ENCODE measurements around the gene TMEM131L. TPM values are rescaled to one million over a fixed set of nuclear protein-coding genes. Genes with fewer than 3 reads are reported as not detected.

Gene TMEM131L
- total and polyA plus RNA-seq, 2 donors (not counting 3 experiments of a cell fraction or from before 2014, with no cell fraction given): 7.7 to 21.2 TPM

DNA sequence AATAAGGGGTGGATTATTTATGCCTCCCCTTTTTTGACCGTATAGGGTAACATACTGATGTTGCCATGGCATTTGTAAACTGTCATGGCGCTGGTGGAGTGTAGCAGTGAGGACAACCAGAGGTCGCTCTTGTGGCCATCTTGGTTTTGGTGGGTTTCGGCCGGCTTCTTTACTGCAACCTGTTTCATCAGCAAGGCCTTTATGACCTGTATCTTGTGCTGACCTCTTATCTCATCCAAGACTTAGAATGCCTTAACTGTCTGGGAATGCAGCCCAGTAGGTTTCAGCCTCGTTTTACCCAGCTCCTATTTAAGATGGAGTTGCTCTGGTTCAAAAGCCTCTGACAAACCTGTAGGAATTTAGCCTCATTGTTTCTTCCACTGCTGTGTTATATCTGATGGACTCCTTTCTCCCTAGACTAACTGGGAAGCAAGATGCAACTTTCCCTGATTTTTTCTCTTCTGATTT lies 71.4 kb downstream of the TMEM131L start:
- Histone ChIP-seq H3K9ac (replicated peaks; ENCODE audit: extremely low read depth, insufficient read depth, low read length) (no peak overlapping the region), H3K9me3 (replicated peaks; ENCODE audit: control insufficient read depth, insufficient read depth, low read length) (no peaks in the 10 kb centered on the region), H4K20me1 (replicated peaks; ENCODE audit: control insufficient read depth, extremely low read depth, insufficient read depth, low read length) (peaks cover 2% of the 10 kb centered on the region), H2AFZ (ENCODE audit: low read depth, low read length) (no peak overlapping the region), H3K36me3 (ENCODE audit: control insufficient read depth in 2 of 2, extremely low read depth in 1 of 2, insufficient read depth in 2 of 2, low read length in 2 of 2) (no peaks in the 10 kb centered on the region), H3K79me2 (ENCODE audit: control insufficient read depth, insufficient read depth, low read length) (no peaks in the 10 kb centered on the region), H3K27ac (ENCODE audit: insufficient read depth, low read depth, low read length) (no peak overlapping the region), H3K9me1 (replicated peaks; ENCODE audit: control insufficient read depth, extremely low read depth, insufficient read depth, low read length) (no peaks in the 10 kb centered on the region), H3K4me2 (ENCODE audit: insufficient read depth, low read length) (no peak overlapping the region), H3K4me3 (replicated peaks in 1 of 3; ENCODE audit: insufficient read depth in 1 of 3, low read depth in 1 of 3, low read length in 3 of 3) (no peak overlapping the region), H3K4me1 (ENCODE audit: control insufficient read depth, extremely low read depth, insufficient read depth, low read length) (no peaks in the 10 kb centered on the region), H3K27me3 (ENCODE audit: control insufficient read depth in 2 of 2, insufficient read depth in 2 of 2, low read length in 2 of 2) (no peaks in the 10 kb centered on the region)
- FAIRE-seq: no peak
- TF ChIP-seq JUN (IDR thresholded peaks at IDR 0.05; ENCODE audit: borderline replicate concordance, insufficient read depth, insufficient read length, low read depth) (no peak), MYC (IDR thresholded peaks at IDR 0.05; ENCODE audit: low read depth, low read length) (no peak), FOS (IDR thresholded peaks at IDR 0.05; ENCODE audit: borderline replicate concordance, insufficient read depth, low read length) (no peak), GATA2 (IDR thresholded peaks at IDR 0.05; ENCODE audit: insufficient read depth, insufficient read length, low read depth, low read length) (no peak), CTCF (IDR thresholded peaks at IDR 0.05; ENCODE audit: extremely low read depth in 1 of 2, insufficient read depth in 1 of 2, low read depth in 1 of 2, low read length in 2 of 2) (no peak), MAX (IDR thresholded peaks at IDR 0.05; ENCODE audit: insufficient read depth, insufficient read length) (no peak), POLR2A (IDR thresholded peaks at IDR 0.05; ENCODE audit: low read depth, low read length) (no peak), EZH2 (IDR thresholded peaks at IDR 0.05; ENCODE audit: borderline replicate concordance, low read depth, low read length, severe bottlenecking) (no peak)
- POLR2A ChIA-PET: no interaction called here
- intact Hi-C loops (cut with micrococcal nuclease): no loop called here
- CTCF ChIA-PET: no interaction called here
- dilution Hi-C loops (cut with MboI; ENCODE audit: extremely low pct_ligation_motif_present, low sequenced_read_pairs): no loop called here
- DNase-seq (ENCODE audit: low read depth, low spot score): no peak
- BruUV-seq (replicated peaks): no TSS peak

Measured in endothelial cell of umbilical vein (primary cell).